HepG2 (cell line): Measurements from ENCODE around the gene FDXR. TPM values are rescaled to one million over a fixed set of nuclear protein-coding genes. Genes with fewer than 3 reads are reported as not detected.

Source experiments
- ATAC-seq: fragments of 200-7000 bp; cut with Tn5 transposase; 3 replicates; pipeline ENCODE4 v1.9.1; 2020; ENCODE audit warnings: mild to moderate bottlenecking, moderate library complexity
- BruUV-seq: library from RNA; stranded (reverse); fragments of 400-500 nt; replicated peaks from 2 replicates; lab custom pipeline; 2021; lab: Mats Ljungman, UMichigan
- CTCF ChIA-PET: fragments of 300-600 bp; formaldehyde crosslinking; extraction: SDS; loops from one replicate; lab custom pipeline; 2021; ENCODE audit warnings: low total read pairs, inconsistent platforms, low intra/inter-chr PET ratio; lab: Yijun Ruan, JAX
- POLR2A ChIA-PET: fragments of 350-600 bp; sonication (Branson Sonifier 250); formaldehyde crosslinking; loops from one replicate; lab custom pipeline; 2020; ENCODE audit warnings: antibody characterized with exemption, inconsistent platforms; lab: Yijun Ruan, JAX
- DNase-seq: peaks from one replicate; pipeline ENCODE4 v3.0.0-alpha.2; 2015; ENCODE audit warnings: low spot score
- FAIRE-seq: peaks from 3 replicates; lab custom pipeline; 2011; peaks lifted over from hg19 to GRCh38; lab: Jason Lieb, UNC
- H2AFZ ChIP-seq: one replicate; pipeline ENCODE4 v1.6.1; 2011; ENCODE audit warnings: low read length, inconsistent platforms
- H3K27ac ChIP-seq: fragments of 300-600 bp; 3 replicates; pipeline ENCODE4 v1.8.0; 2011; ENCODE audit warnings: mixed run types, mild to moderate bottlenecking, mixed read lengths, low read length, inconsistent platforms; ENCODE audit not compliant: insufficient read depth; ENCODE audit errors: extremely low read length
- H3K27me3 ChIP-seq, 2 experiments: fragments of 200-600 bp in 1 of 2; 2 replicates in 1 of 2; 3 replicates in 1 of 2; pipeline versions ENCODE4 v1.6.0 to v1.8.0; 2011; ENCODE audit warnings: low read length in 2 of 2, mild to moderate bottlenecking in 2 of 2, moderate library complexity in 2 of 2, inconsistent platforms in 1 of 2; ENCODE audit not compliant: insufficient read depth in 2 of 2, control insufficient read depth in 1 of 2
- H3K36me3 ChIP-seq, 2 experiments: fragments of 200-600 bp in 1 of 2; replicated peaks in 1 of 2; 2 replicates in 1 of 2; 3 replicates in 1 of 2; pipeline versions ENCODE4 v1.5.1 to v1.8.0; 2011; ENCODE audit warnings: low read length in 2 of 2, inconsistent platforms in 1 of 2; ENCODE audit not compliant: insufficient read depth in 2 of 2, control insufficient read depth in 1 of 2
- H3K4me1 ChIP-seq: 2 replicates; pipeline ENCODE4 v1.5.1; 2012; ENCODE audit warnings: low read length, inconsistent platforms; ENCODE audit not compliant: insufficient read depth
- H3K4me2 ChIP-seq: 2 replicates; pipeline ENCODE4 v1.6.0; 2011; ENCODE audit warnings: low read depth, low read length, inconsistent platforms
- H3K4me3 ChIP-seq, 3 experiments: fragments of 200-600 bp in 1 of 3; sonication (generic), shearing (Covaris generic) in 1 of 3; replicated peaks in 1 of 3; 2 replicates each; pipeline ENCODE4 v1.5.1; 2011 to 2016; ENCODE audit warnings: low read length in 3 of 3, inconsistent platforms in 2 of 3, low read depth in 2 of 3, mild to moderate bottlenecking in 2 of 3, control low read depth in 1 of 3, mixed read lengths in 1 of 3; ENCODE audit not compliant: insufficient read depth in 1 of 3
- H3K79me2 ChIP-seq: one replicate; pipeline ENCODE4 v1.6.1; 2011; ENCODE audit warnings: low read length, inconsistent platforms; ENCODE audit not compliant: insufficient read depth
- H3K9ac ChIP-seq: 2 replicates; pipeline ENCODE4 v1.6.0; 2011; ENCODE audit warnings: mild to moderate bottlenecking, low read depth, low read length, inconsistent platforms; ENCODE audit not compliant: insufficient read depth
- H3K9me3 ChIP-seq: 2 replicates; pipeline ENCODE4 v1.5.1; 2012; ENCODE audit warnings: mild to moderate bottlenecking, low read length
- H4K20me1 ChIP-seq: 2 replicates; pipeline ENCODE4 v1.6.0; 2011; ENCODE audit warnings: inconsistent platforms, mild to moderate bottlenecking, low read length, moderate library complexity; ENCODE audit not compliant: insufficient read depth
- AGO2 ChIP-seq: fragments of 200-400 bp; formaldehyde crosslinking; optimal IDR thresholded peaks from 2 replicates; pipeline ENCODE3; 2017; ENCODE audit warnings: mild to moderate bottlenecking, low read depth, low read length, moderate library complexity
- DMTF1 ChIP-seq: sonication (generic); formaldehyde crosslinking; IDR thresholded peaks from 2 replicates; pipeline ENCODE4 v1.4.0; 2020; ENCODE audit warnings: mild to moderate bottlenecking, missing genetic modification reagents
- EEA1 ChIP-seq: sonication (generic); formaldehyde crosslinking; IDR thresholded peaks from 2 replicates; pipeline ENCODE4 v1.5.1; 2020; ENCODE audit warnings: mild to moderate bottlenecking, missing genetic modification reagents, borderline replicate concordance
- HCFC1 ChIP-seq: fragments of 150-350 bp; IDR thresholded peaks from 2 replicates; pipeline ENCODE4 v1.6.1; 2014; ENCODE audit warnings: low read depth, low read length
- MIER2 ChIP-seq: IDR thresholded peaks from 2 replicates; pipeline ENCODE4 v1.6.1; 2016; ENCODE audit warnings: missing biosample characterization, missing genetic modification reagents
- MIXL1 ChIP-seq: IDR thresholded peaks from 2 replicates; pipeline ENCODE4 v1.6.1; 2016
- MYNN ChIP-seq: sonication (generic); formaldehyde crosslinking; IDR thresholded peaks from 2 replicates; pipeline ENCODE4 v1.4.0; 2020; ENCODE audit warnings: mild to moderate bottlenecking, low read depth, missing genetic modification reagents
- NCOA2 ChIP-seq: sonication (generic); formaldehyde crosslinking; IDR thresholded peaks from 2 replicates; pipeline ENCODE4 v1.8.0; 2022; ENCODE audit warnings: inconsistent platforms
- NFATC3 ChIP-seq: sonication (generic); formaldehyde crosslinking; IDR thresholded peaks from 2 replicates; pipeline ENCODE4 v1.5.1; 2020; ENCODE audit warnings: mild to moderate bottlenecking, missing genetic modification reagents
- RAD21 ChIP-seq: fragments of 450-650 bp; formaldehyde crosslinking; IDR thresholded peaks from 2 replicates; pipeline ENCODE4 v1.5.0; 2020; ENCODE audit warnings: mild to moderate bottlenecking
- SIX1 ChIP-seq: sonication (generic); formaldehyde crosslinking; IDR thresholded peaks from 2 replicates; pipeline ENCODE4 v1.4.0; 2020; ENCODE audit warnings: missing genetic modification reagents, borderline replicate concordance
- SIX4 ChIP-seq: sonication (generic); formaldehyde crosslinking; IDR thresholded peaks from 2 replicates; pipeline ENCODE4 v1.4.0; 2020; ENCODE audit warnings: missing genetic modification reagents
- ZNF20 ChIP-seq: sonication (generic); formaldehyde crosslinking; IDR thresholded peaks from 2 replicates; pipeline ENCODE4 v1.4.0; 2020; ENCODE audit warnings: mild to moderate bottlenecking, moderate library complexity, missing genetic modification reagents
- ZNF207 ChIP-seq: fragments of 450-650 bp; IDR thresholded peaks from 2 replicates; pipeline ENCODE4 v1.6.1; 2016; ENCODE audit warnings: antibody characterized with exemption, borderline replicate concordance
- ZNF232 ChIP-seq: sonication (generic); formaldehyde crosslinking; IDR thresholded peaks from 2 replicates; pipeline ENCODE4 v1.4.0; 2020; ENCODE audit warnings: missing genetic modification reagents, borderline replicate concordance
- ZNF460 ChIP-seq: sonication (generic); formaldehyde crosslinking; IDR thresholded peaks from 2 replicates; pipeline ENCODE4 v1.5.1; 2020; ENCODE audit warnings: missing genetic modification reagents, mild to moderate bottlenecking, borderline replicate concordance
- ZNF766 ChIP-seq: sonication (generic); formaldehyde crosslinking; IDR thresholded peaks from 2 replicates; pipeline ENCODE4 v1.5.0; 2020; ENCODE audit warnings: missing genetic modification reagents, borderline replicate concordance
- WGBS: methylation state at CpG from one replicate; pipeline ENCODE4 v1.1.6; 2017; ENCODE audit warnings: low lambda C conversion rate; 5-methylcytosine and 5-hydroxymethylcytosine counted together
- in situ Hi-C: cut with HindIII; loops from 2 replicates; pipeline ENCODE4 v1.10.0; 2017; ENCODE audit warnings: low pct_unique_long_range_greater_than_20kb; ENCODE audit not compliant: extremely low pct_ligation_motif_present
- intact Hi-C: fragments of 100-400 bp; cut with micrococcal nuclease; formaldehyde crosslinking; loops from one replicate; pipeline ENCODE4 v1.10.0; 2022; ENCODE audit not compliant: unreplicated experiment
- polyA plus RNA-seq, 8 experiments: library from polyadenylated mRNA; depleted of rRNA in 3 of 8; stranded (reverse) in 7 of 8; unstranded in 1 of 8; fragments of >200 nt; fragmentation: Illumina TruSeq in 4 of 8; extraction: Trizol in 4 of 8; gene quantifications; 2 replicates each; pipeline versions ENCODE4 v1.2.1 to v1.2.3, GENCODE V29; 2011 to 2016; ENCODE audit warnings: low read depth in 4 of 8, missing spikeins in 1 of 8, mixed read lengths in 1 of 8; ENCODE audit not compliant: insufficient read depth in 1 of 8
- total RNA-seq, 5 experiments: library from RNA; depleted of rRNA; stranded (reverse); fragments of >200 nt; fragmentation: Illumina TruSeq; extraction: Trizol; gene quantifications; 2 replicates each; pipeline ENCODE4 v1.2.3, GENCODE V29; 2016; ENCODE audit warnings: low read depth in 1 of 5
- TF ChIP-seq, protein P1 (sequence below): sonication (generic); formaldehyde crosslinking; IDR thresholded peaks from 2 replicates; pipeline ENCODE4 v1.4.0; 2020; ENCODE audit warnings: low read depth, mild to moderate bottlenecking, missing genetic modification reagents

Gene FDXR
- total and polyA plus RNA-seq, 2 of the 13 experiments (the other 11 are each of a cell fraction or from before 2014, with no cell fraction given): 23.4 to 116 TPM

GRCh38 chr17:74903671-74904070 lies 30.9 kb upstream of the FDXR start:
- POLR2A ChIA-PET: no interaction called here
- Histone ChIP-seq H3K9me3 (no peaks in the 10 kb centered on the region), H4K20me1 (no peaks in the 10 kb centered on the region), H3K27ac (no peak overlapping the region), H3K4me3 (no peak overlapping the region)
- FAIRE-seq: no peak
- TF ChIP-seq SIX1 (CRISPR knock-in tag) (no peak), ZNF460 (CRISPR knock-in tag) (no peak), HCFC1 (no peak), MIXL1 (CRISPR knock-in tag) (no peak)
- TF ChIP-seq, protein P1, sequence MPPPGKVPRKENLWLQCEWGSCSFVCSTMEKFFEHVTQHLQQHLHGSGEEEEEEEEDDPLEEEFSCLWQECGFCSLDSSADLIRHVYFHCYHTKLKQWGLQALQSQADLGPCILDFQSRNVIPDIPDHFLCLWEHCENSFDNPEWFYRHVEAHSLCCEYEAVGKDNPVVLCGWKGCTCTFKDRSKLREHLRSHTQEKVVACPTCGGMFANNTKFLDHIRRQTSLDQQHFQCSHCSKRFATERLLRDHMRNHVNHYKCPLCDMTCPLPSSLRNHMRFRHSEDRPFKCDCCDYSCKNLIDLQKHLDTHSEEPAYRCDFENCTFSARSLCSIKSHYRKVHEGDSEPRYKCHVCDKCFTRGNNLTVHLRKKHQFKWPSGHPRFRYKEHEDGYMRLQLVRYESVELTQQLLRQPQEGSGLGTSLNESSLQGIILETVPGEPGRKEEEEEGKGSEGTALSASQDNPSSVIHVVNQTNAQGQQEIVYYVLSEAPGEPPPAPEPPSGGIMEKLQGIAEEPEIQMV: no peak
- TF ChIP-seq, all 625 proteins: peak for 0
- Histone ChIP-seq H3K27me3 (peaks cover 14 to 53% of the 10 kb centered on the region in 2 experiments), H3K4me1 (no peaks in the 10 kb centered on the region), H3K79me2 (no peaks in the 10 kb centered on the region), H3K4me2 (no peak overlapping the region), H3K9ac (no peak overlapping the region), H3K36me3 (no peaks in the 10 kb centered on the region), H2AFZ (no peak overlapping the region)
- intact Hi-C loops: no loop called here
- ATAC-seq (no peak; the same call in 2 of the 3 replicates), DNase-seq (no peak)
- in situ Hi-C loops: no loop called here
- CTCF ChIA-PET: no interaction called here
- WGBS: 3% methylated on average over 4 of the region's 6 CpGs
- BruUV-seq: no TSS peak

- ATAC-seq (no peak), FAIRE-seq (no peak), DNase-seq (no peak)
- no peak overlapping the region for H3K4me2 ChIP-seq
- H3K79me2 ChIP-seq: no peaks in the 10 kb centered on the region
- intact Hi-C loops: no loop called here
- in situ Hi-C loops: no loop called here
- H2AFZ ChIP-seq: no peak overlapping the region
- H3K4me3 ChIP-seq: no peak overlapping the region
- no peaks in the 10 kb centered on the region for H3K9me3 ChIP-seq
- peaks cover 14 to 53% of the 10 kb centered on the region in 2 experiments for H3K27me3 ChIP-seq
- H4K20me1 ChIP-seq: no peaks in the 10 kb centered on the region
- no peak overlapping the region for H3K27ac ChIP-seq
- H3K9ac ChIP-seq: no peak overlapping the region
- ChIA-PET POLR2A (no interaction called here), CTCF (no interaction called here)
- H3K36me3 ChIP-seq: no peaks in the 10 kb centered on the region
- H3K4me1 ChIP-seq: no peaks in the 10 kb centered on the region
- BruUV-seq: no TSS peak
- WGBS: 63% methylated on average over 9 of the region's 9 CpGs
- TF ChIP-seq ZNF20 (no peak), ZNF232 (CRISPR knock-in tag) (no peak), SIX4 (CRISPR knock-in tag) (no peak), NCOA2 (CRISPR knock-in tag) (no peak), ZNF207 (no peak), ZNF766 (no peak), DMTF1 (CRISPR knock-in tag) (no peak), NFATC3 (CRISPR knock-in tag) (no peak), EEA1 (CRISPR knock-in tag) (no peak), MYNN (CRISPR knock-in tag) (no peak), RAD21 (CRISPR knock-in tag) (no peak), MIER2 (CRISPR knock-in tag) (no peak), AGO2 (no peak)
These were observed 30.2 kb upstream of the FDXR start for GRCh38 chr17:74903034-74903433.
